ENCODE data around the gene OR8B4.

Gene OR8B4

GRCh38 chr11:124454552-124454951 lies 29.9 kb upstream of the OR8B4 start:
- TF ChIP-seq POLR2AphosphoS5 (IDR thresholded peaks at IDR 0.05; ENCODE audit: low read depth, low read length) (no peak), FOXP2 (optimal IDR thresholded peaks at IDR 0.05; ENCODE audit: borderline replicate concordance, extremely low read depth, extremely low read length, insufficient read depth) (no peak), REST (IDR thresholded peaks at IDR 0.05; ENCODE audit: insufficient read depth in 1 of 2, low read depth in 2 of 2, low read length in 2 of 2) (no peak), TAF1 (IDR thresholded peaks at IDR 0.05; ENCODE audit: borderline replicate concordance, insufficient read depth, low read length) (no peak), SIN3A (IDR thresholded peaks at IDR 0.05; ENCODE audit: borderline replicate concordance, insufficient read depth, low read length) (no peak)

- TF ChIP-seq SIN3A (IDR thresholded peaks at IDR 0.05; ENCODE audit: borderline replicate concordance, insufficient read depth, low read length) (no peak), REST (IDR thresholded peaks at IDR 0.05; ENCODE audit: insufficient read depth in 1 of 2, low read depth in 2 of 2, low read length in 2 of 2) (no peak), POLR2AphosphoS5 (IDR thresholded peaks at IDR 0.05; ENCODE audit: low read depth, low read length) (no peak), TAF1 (IDR thresholded peaks at IDR 0.05; ENCODE audit: borderline replicate concordance, insufficient read depth, low read length) (no peak), FOXP2 (optimal IDR thresholded peaks at IDR 0.05; ENCODE audit: borderline replicate concordance, extremely low read depth, extremely low read length, insufficient read depth) (no peak)
Observed at GRCh38 chr11:124446916-124447315, 22.2 kb upstream of the OR8B4 start.

GRCh38 chr11:124445646-124446150 lies 21.0 kb upstream of the OR8B4 start, which contains the start of gene OR8B8:
OR8B8 (minus strand) TSS chr11:124445696; CDS start chr11:124441085, 4,611 bp downstream.
- no peak for TF ChIP-seq TAF1 (IDR thresholded peaks at IDR 0.05; ENCODE audit: borderline replicate concordance, insufficient read depth, low read length)
- TF ChIP-seq SIN3A (IDR thresholded peaks at IDR 0.05; ENCODE audit: borderline replicate concordance, insufficient read depth, low read length), result no peak
- no peak for TF ChIP-seq REST (IDR thresholded peaks at IDR 0.05; ENCODE audit: insufficient read depth in 1 of 2, low read depth in 2 of 2, low read length in 2 of 2)
- no peak for TF ChIP-seq FOXP2 (optimal IDR thresholded peaks at IDR 0.05; ENCODE audit: borderline replicate concordance, extremely low read depth, extremely low read length, insufficient read depth)
- TF ChIP-seq POLR2AphosphoS5 (IDR thresholded peaks at IDR 0.05; ENCODE audit: low read depth, low read length), result no peak

- TF ChIP-seq SIN3A (IDR thresholded peaks at IDR 0.05; ENCODE audit: borderline replicate concordance, insufficient read depth, low read length) (no peak), REST (IDR thresholded peaks at IDR 0.05; ENCODE audit: insufficient read depth in 1 of 2, low read depth in 2 of 2, low read length in 2 of 2) (no peak), POLR2AphosphoS5 (IDR thresholded peaks at IDR 0.05; ENCODE audit: low read depth, low read length) (no peak), FOXP2 (optimal IDR thresholded peaks at IDR 0.05; ENCODE audit: borderline replicate concordance, extremely low read depth, extremely low read length, insufficient read depth) (no peak), TAF1 (IDR thresholded peaks at IDR 0.05; ENCODE audit: borderline replicate concordance, insufficient read depth, low read length) (no peak)
Observed at GRCh38 chr11:124442847-124443246, 18.2 kb upstream of the OR8B4 start.

Measured in PFSK-1 (cell line).